ENCODE results near the gene MAGEA8. TPM values are rescaled to one million over a fixed set of nuclear protein-coding genes. Genes with fewer than 3 reads are reported as not detected.

Gene MAGEA8, protein sequence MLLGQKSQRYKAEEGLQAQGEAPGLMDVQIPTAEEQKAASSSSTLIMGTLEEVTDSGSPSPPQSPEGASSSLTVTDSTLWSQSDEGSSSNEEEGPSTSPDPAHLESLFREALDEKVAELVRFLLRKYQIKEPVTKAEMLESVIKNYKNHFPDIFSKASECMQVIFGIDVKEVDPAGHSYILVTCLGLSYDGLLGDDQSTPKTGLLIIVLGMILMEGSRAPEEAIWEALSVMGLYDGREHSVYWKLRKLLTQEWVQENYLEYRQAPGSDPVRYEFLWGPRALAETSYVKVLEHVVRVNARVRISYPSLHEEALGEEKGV
- total RNA-seq (2013; cell fraction: nucleolus; rRNA removed) = 0.27 and 0.38 TPM in 2 replicates
- total RNA-seq (2014; rRNA removed) = not detected in 2 replicates
- not detected in 2 replicates for total RNA-seq (2014; rRNA removed; fragmentation: Illumina TruSeq; extraction: Trizol)
- not detected in 2 replicates for total RNA-seq (2021)
- polyA plus RNA-seq (2011; ENCODE audit: low read depth) = not detected
- polyA plus RNA-seq (2011; rRNA removed) = 0.04 and 0.20 TPM in 2 replicates
- 0.06 and 0.07 TPM in 2 replicates for polyA plus RNA-seq (2011; cell fraction: cytosol; rRNA removed)
- polyA plus RNA-seq (2011; cell fraction: nucleus; rRNA removed) = 0.09 and 0.12 TPM in 2 replicates
- polyA plus RNA-seq (2012) = not detected in 2 replicates
- polyA plus RNA-seq (2014; fragmentation: Illumina TruSeq; extraction: Trizol) = 0.06 TPM in 1 of 2 replicates, not detected in the other
- under 1 TPM in 1 of 2 experiments, not detected in 1; 0.13 TPM for polyA plus RNA-seq (2014; fragmentation: Nextera tagmentation; extraction: Ambion mirVana)
- not detected in 2 replicates for polyA plus RNA-seq (2014; rRNA removed)
- not detected for polyA plus RNA-seq (2016; fragmentation: Nextera tagmentation; extraction: Ambion mirVana)
- 0.29 TPM in 1 of 2 replicates, not detected in the other for polyA minus RNA-seq (2011; rRNA and poly(A)+ RNA removed)
- polyA minus RNA-seq (2011; cell fraction: cytosol; rRNA and poly(A)+ RNA removed) = not detected in 2 replicates
- polyA minus RNA-seq (2011; cell fraction: nucleus; rRNA and poly(A)+ RNA removed) = not detected in 2 replicates
- Bru-seq, nascent RNA = percentile 15 among the genes with signal in this experiment
- BruChase-seq, experiment 1, labeled RNA remaining after a 6-hour chase = percentile 10 among the genes with signal in this experiment
- BruChase-seq, experiment 2, labeled RNA remaining after a 2-hour chase = percentile 13 among the genes with signal in this experiment
- long read RNA-seq, experiment 1 = 0 reads
- long read RNA-seq, experiment 2 = 0 reads

DNA sequence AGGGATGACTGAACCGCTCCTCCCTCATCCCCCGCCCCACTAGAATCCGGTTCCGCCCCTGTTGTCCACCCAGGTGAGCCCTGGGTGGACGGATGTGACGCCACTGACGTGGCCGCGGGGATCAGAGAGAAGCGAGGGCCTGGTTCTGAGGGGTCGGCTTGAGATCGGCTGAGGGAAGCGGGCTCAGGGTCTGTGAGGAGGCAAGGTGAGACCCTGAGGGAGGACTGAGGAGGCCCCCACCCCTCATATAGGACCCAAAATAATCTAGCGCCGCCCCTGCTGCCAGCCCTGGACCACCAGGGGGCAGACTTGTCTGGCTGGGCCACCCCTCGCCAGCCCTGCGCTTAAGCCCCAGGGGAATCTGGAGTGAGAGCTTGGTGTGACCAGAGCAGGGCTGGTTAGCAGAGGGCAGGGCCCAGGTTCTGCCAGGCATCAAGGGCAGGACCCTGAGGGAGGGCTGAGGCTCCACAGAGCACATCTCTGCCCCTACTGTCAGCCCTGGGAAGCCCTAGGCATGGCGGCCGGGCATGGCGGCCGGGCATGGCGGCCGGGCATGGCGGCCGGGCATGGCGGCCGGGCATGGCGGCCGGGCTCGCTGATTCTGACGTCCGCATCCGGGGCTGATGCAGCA, at the start of gene MAGEA8:
Gene MAGEA8 (plus strand): TSS at position 103 of the 631 bp plus-strand sequence. CDS start 3,090 bp downstream, outside the sequence.
- H3K27ac ChIP-seq (ENCODE audit: control insufficient read depth, insufficient read depth) = no peak within 1 kb of the TSS
- intact Hi-C loops (cut with micrococcal nuclease; ENCODE audit: unreplicated experiment) = loop anchor here (10.0 kb wide), 1 partner anchor 676 kb away; no protein-coding TSS in a partner anchor
- no peak within 1 kb of the TSS for H3K4me2 ChIP-seq (ENCODE audit: control insufficient read depth, insufficient read depth)
- DNase-seq (ENCODE audit: low read depth, low spot score) (no peak), FAIRE-seq (no peak), ATAC-seq (no peak; the same call in 2 of the 3 replicates)
- no peak within 1 kb of the TSS for H3K9ac ChIP-seq (ENCODE audit: control insufficient read depth, insufficient read depth, low read length)
- WGBS (ENCODE audit: insufficient coverage, insufficient replicate concordance, low lambda C conversion rate, missing lambda C conversion rate) = 63% methylated on average over 26 of the region's 33 CpGs
- ChIA-PET RAD21 (ENCODE audit: unreplicated experiment) (no interaction called here), SMC1A (ENCODE audit: uncharacterized antibody, unreplicated experiment) (no interaction called here), POLR2A (no interaction called here), CTCF (no interaction called here)
- no peak within 1 kb of the TSS for H3K4me3 ChIP-seq
- TF ChIP-seq, protein P1, sequence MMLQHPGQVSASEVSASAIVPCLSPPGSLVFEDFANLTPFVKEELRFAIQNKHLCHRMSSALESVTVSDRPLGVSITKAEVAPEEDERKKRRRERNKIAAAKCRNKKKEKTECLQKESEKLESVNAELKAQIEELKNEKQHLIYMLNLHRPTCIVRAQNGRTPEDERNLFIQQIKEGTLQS (IDR thresholded peaks at IDR 0.05; ENCODE audit: borderline replicate concordance, extremely low read depth, low read depth, low read length) = no peak
- no peak for TF ChIP-seq RAD51 (IDR thresholded peaks at IDR 0.05)
- TF ChIP-seq ZNF384 (IDR thresholded peaks at IDR 0.05; ENCODE audit: borderline replicate concordance, low read depth, low read length) = no peak
- TF ChIP-seq TCF3 (IDR thresholded peaks at IDR 0.05; ENCODE audit: borderline replicate concordance, insufficient read depth, low read depth, low read length) = no peak
- TF ChIP-seq, protein P2, sequence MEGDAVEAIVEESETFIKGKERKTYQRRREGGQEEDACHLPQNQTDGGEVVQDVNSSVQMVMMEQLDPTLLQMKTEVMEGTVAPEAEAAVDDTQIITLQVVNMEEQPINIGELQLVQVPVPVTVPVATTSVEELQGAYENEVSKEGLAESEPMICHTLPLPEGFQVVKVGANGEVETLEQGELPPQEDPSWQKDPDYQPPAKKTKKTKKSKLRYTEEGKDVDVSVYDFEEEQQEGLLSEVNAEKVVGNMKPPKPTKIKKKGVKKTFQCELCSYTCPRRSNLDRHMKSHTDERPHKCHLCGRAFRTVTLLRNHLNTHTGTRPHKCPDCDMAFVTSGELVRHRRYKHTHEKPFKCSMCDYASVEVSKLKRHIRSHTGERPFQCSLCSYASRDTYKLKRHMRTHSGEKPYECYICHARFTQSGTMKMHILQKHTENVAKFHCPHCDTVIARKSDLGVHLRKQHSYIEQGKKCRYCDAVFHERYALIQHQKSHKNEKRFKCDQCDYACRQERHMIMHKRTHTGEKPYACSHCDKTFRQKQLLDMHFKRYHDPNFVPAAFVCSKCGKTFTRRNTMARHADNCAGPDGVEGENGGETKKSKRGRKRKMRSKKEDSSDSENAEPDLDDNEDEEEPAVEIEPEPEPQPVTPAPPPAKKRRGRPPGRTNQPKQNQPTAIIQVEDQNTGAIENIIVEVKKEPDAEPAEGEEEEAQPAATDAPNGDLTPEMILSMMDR (IDR thresholded peaks at IDR 0.05 in 2 of 3, conservative IDR thresholded peaks at IDR 0.05 in 1 of 3; ENCODE audit: control insufficient read depth in 2 of 3, extremely low read depth in 1 of 3, insufficient read depth in 1 of 3, low read depth in 3 of 3, low read length in 3 of 3) = peak in 2 of 3 experiments; percentile 24 to 34; a peak in 3 of 6 replicates
- TF ChIP-seq, protein P3, sequence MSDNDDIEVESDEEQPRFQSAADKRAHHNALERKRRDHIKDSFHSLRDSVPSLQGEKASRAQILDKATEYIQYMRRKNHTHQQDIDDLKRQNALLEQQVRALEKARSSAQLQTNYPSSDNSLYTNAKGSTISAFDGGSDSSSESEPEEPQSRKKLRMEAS (IDR thresholded peaks at IDR 0.05; ENCODE audit: low read depth, low read length) = no peak
- no peak for TF ChIP-seq YY1 (IDR thresholded peaks at IDR 0.05; ENCODE audit: low read depth, low read length)
- peak; percentile 36 for TF ChIP-seq RAD21 (IDR thresholded peaks at IDR 0.05; ENCODE audit: insufficient read depth, low read depth, low read length)
- TF ChIP-seq IKZF1 (conservative IDR thresholded peaks at IDR 0.05) = no peak
- in situ Hi-C loops (cut with MboI) = no loop called here
- no peaks in the 10 kb centered on the region for H3K27me3 ChIP-seq (replicated peaks in 1 of 2; ENCODE audit: control insufficient read depth in 2 of 2, insufficient read depth in 2 of 2, low read length in 1 of 2)
- H4K20me1 ChIP-seq (ENCODE audit: control insufficient read depth, insufficient read depth) = no peaks in the 10 kb centered on the region
- no peaks in the 10 kb centered on the region for H3K79me2 ChIP-seq (ENCODE audit: control insufficient read depth, insufficient read depth, low read length)
- no peaks in the 10 kb centered on the region for H3K36me3 ChIP-seq (ENCODE audit: control insufficient read depth in 2 of 2, insufficient read depth in 2 of 2, low read length in 1 of 2)
- H3K9me3 ChIP-seq (replicated peaks; ENCODE audit: control insufficient read depth, insufficient read depth, low read length) = no peaks in the 10 kb centered on the region
- no peak within 1 kb of the TSS for H2AFZ ChIP-seq (ENCODE audit: control insufficient read depth, low read depth, low read length)
- BruUV-seq (replicated peaks) = no TSS peak
- no peaks in the 10 kb centered on the region for H3K4me1 ChIP-seq (ENCODE audit: control insufficient read depth, insufficient read depth, low read length)
